GM23338 (cell line): ENCODE measurements around the gene SYPL2. TPM values are rescaled to one million over a fixed set of nuclear protein-coding genes. Genes with fewer than 3 reads are reported as not detected.

Source experiments
- ATAC-seq: fragments of 200-7000 bp; cut with Tn5 transposase; 3 replicates; pipeline ENCODE4 v1.9.1; 2020
- DNase-seq: peaks from one replicate; pipeline ENCODE4 v3.0.0-alpha.2; 2015; ENCODE audit warnings: low spot score
- H2AFZ ChIP-seq: fragments of 200-600 bp; sonication (generic); 2 replicates; pipeline ENCODE4 v1.8.0; 2016; ENCODE audit warnings: antibody characterized with exemption, mild to moderate bottlenecking, moderate library complexity
- H3F3A ChIP-seq: fragments of 200-600 bp; sonication (generic); replicated peaks from 2 replicates; pipeline ENCODE4 v1.8.0; 2017; ENCODE audit warnings: antibody characterized with exemption, mixed run types, low read depth
- H3K27ac ChIP-seq: fragments of 200-600 bp; sonication (generic); 2 replicates; pipeline ENCODE4 v1.6.1; 2016; ENCODE audit warnings: low read depth
- H3K27me3 ChIP-seq: fragments of 200-600 bp; sonication (generic); 2 replicates; pipeline ENCODE4 v1.8.0; 2016; ENCODE audit warnings: mild to moderate bottlenecking, mixed run types, moderate library complexity; ENCODE audit not compliant: insufficient read depth
- H3K36me3 ChIP-seq: fragments of 200-600 bp; sonication (generic); 2 replicates; pipeline ENCODE4 v1.8.0; 2016; ENCODE audit warnings: mild to moderate bottlenecking; ENCODE audit not compliant: insufficient read depth
- H3K4me1 ChIP-seq: fragments of 200-600 bp; sonication (generic); 2 replicates; pipeline ENCODE4 v1.8.0; 2016; ENCODE audit warnings: mild to moderate bottlenecking, moderate library complexity; ENCODE audit not compliant: insufficient read depth
- H3K4me2 ChIP-seq: fragments of 200-600 bp; sonication (generic); 2 replicates; pipeline ENCODE4 v1.7.1; 2017; ENCODE audit warnings: mixed run types
- H3K4me3 ChIP-seq: fragments of 200-600 bp; sonication (generic); 2 replicates; pipeline ENCODE4 v1.6.1; 2016; ENCODE audit warnings: mixed run types
- H3K79me2 ChIP-seq: fragments of 200-600 bp; sonication (generic); replicated peaks from 2 replicates; pipeline ENCODE4 v1.8.0; 2017; ENCODE audit warnings: mild to moderate bottlenecking; ENCODE audit not compliant: insufficient read depth
- H3K9me2 ChIP-seq: fragments of 200-600 bp; sonication (generic); 2 replicates; pipeline ENCODE4 v1.8.0; 2017; ENCODE audit not compliant: insufficient read depth
- H4K20me1 ChIP-seq: fragments of 200-600 bp; sonication (generic); replicated peaks from 2 replicates; pipeline ENCODE4 v1.8.0; 2017; ENCODE audit warnings: mild to moderate bottlenecking; ENCODE audit not compliant: insufficient read depth
- H3K27ac Mint-ChIP-seq: 2 replicates; pipeline ENCODE4 v1.8.0; 2020; ENCODE audit warnings: inconsistent platforms, mild to moderate bottlenecking, moderate library complexity, mixed read lengths
- H3K27me3 Mint-ChIP-seq: 3 replicates; pipeline ENCODE4 v1.8.0; 2022; ENCODE audit warnings: low read depth, mild to moderate bottlenecking, moderate library complexity, mixed read lengths, inconsistent platforms; ENCODE audit not compliant: insufficient read depth, poor library complexity
- H3K36me3 Mint-ChIP-seq: 3 replicates; pipeline ENCODE4 v1.8.0; 2021; ENCODE audit warnings: low read depth, mild to moderate bottlenecking, inconsistent platforms, moderate library complexity, mixed read lengths
- H3K4me1 Mint-ChIP-seq: 3 replicates; pipeline ENCODE4 v1.8.0; 2020; ENCODE audit warnings: mild to moderate bottlenecking, inconsistent platforms, mixed read lengths
- H3K4me3 Mint-ChIP-seq: 3 replicates; pipeline ENCODE4 v1.8.0; 2021; ENCODE audit warnings: moderate library complexity, mild to moderate bottlenecking, inconsistent platforms, mixed read lengths
- H3K9me3 Mint-ChIP-seq: 3 replicates; pipeline ENCODE4 v1.8.0; 2020; ENCODE audit warnings: moderate library complexity, mild to moderate bottlenecking, inconsistent platforms, mixed read lengths
- CREB1 ChIP-seq: fragments of 250-450 bp; sonication (Bioruptor Pico); IDR thresholded peaks from 2 replicates; pipeline ENCODE4 v1.5.0; 2020; ENCODE audit warnings: low read depth, mild to moderate bottlenecking, moderate library complexity
- EZH2 ChIP-seq: fragments of 200-600 bp; sonication (generic); IDR thresholded peaks from one replicate; pipeline ENCODE4 v1.8.0; 2017; ENCODE audit warnings: antibody characterized with exemption, mild to moderate bottlenecking, low read depth; ENCODE audit not compliant: unreplicated experiment
- EZH2phosphoT487 ChIP-seq: fragments of 200-600 bp; sonication (generic); IDR thresholded peaks from one replicate; pipeline ENCODE4 v1.8.1; 2018; ENCODE audit warnings: antibody characterized with exemption; ENCODE audit not compliant: unreplicated experiment
- JUNB ChIP-seq: IDR thresholded peaks from one replicate; pipeline ENCODE4 v1.6.1; 2016; ENCODE audit warnings: antibody characterized with exemption; ENCODE audit not compliant: unreplicated experiment
- NANOG ChIP-seq: IDR thresholded peaks from 2 replicates; pipeline ENCODE4 v1.6.1; 2016; ENCODE audit warnings: antibody characterized with exemption, borderline replicate concordance
- POLR2AphosphoS5 ChIP-seq: IDR thresholded peaks from 2 replicates; pipeline ENCODE4 v1.6.1; 2016; ENCODE audit warnings: antibody characterized with exemption, low read depth
- STAT1 ChIP-seq: IDR thresholded peaks from one replicate; pipeline ENCODE4 v1.6.1; 2016; ENCODE audit warnings: antibody characterized with exemption; ENCODE audit not compliant: unreplicated experiment
- ZNF114 ChIP-seq: fragments of 250-450 bp; sonication (Bioruptor Pico); IDR thresholded peaks from 2 replicates; pipeline ENCODE4 v1.5.0; 2020; ENCODE audit warnings: mild to moderate bottlenecking, moderate library complexity
- ZNF331 ChIP-seq: fragments of 250-450 bp; sonication (Bioruptor Pico); IDR thresholded peaks from 2 replicates; pipeline ENCODE4 v1.5.0; 2020; ENCODE audit warnings: low read depth, mild to moderate bottlenecking, moderate library complexity
- polyA plus RNA-seq: library from polyadenylated mRNA; unstranded; fragments of >200 nt; fragmentation: Nextera tagmentation; extraction: Ambion mirVana; gene quantifications from 2 replicates; pipeline ENCODE4 v1.2.1, GENCODE V29; 2016
- total RNA-seq: library from RNA; depleted of rRNA; stranded (reverse); fragments of >200 nt; shearing (Covaris generic); gene quantifications from 2 replicates; pipeline ENCODE4 v1.2.3, GENCODE V29; 2014
- TF ChIP-seq, protein P1 (sequence below): fragments of 250-450 bp; sonication (Bioruptor Pico); IDR thresholded peaks from 2 replicates; pipeline ENCODE4 v1.5.0; 2020; ENCODE audit warnings: mild to moderate bottlenecking, moderate library complexity
- TF ChIP-seq, protein P2 (sequence below): IDR thresholded peaks from 2 replicates; pipeline ENCODE4 v1.6.1; 2016; ENCODE audit warnings: antibody characterized with exemption
- TF ChIP-seq, protein P3 (sequence below), 2 experiments: fragments of 200-600 bp in 1 of 2; sonication (generic) in 1 of 2; conservative IDR thresholded peaks; 2 replicates each; pipeline versions ENCODE4 v1.5.1 to v1.6.1; 2016 to 2017; ENCODE audit warnings: antibody characterized with exemption in 2 of 2, low read depth in 2 of 2, mild to moderate bottlenecking in 2 of 2, moderate library complexity in 1 of 2
- TF ChIP-seq, protein P4 (sequence below): IDR thresholded peaks from one replicate; pipeline ENCODE4 v1.6.1; 2018; ENCODE audit warnings: antibody characterized with exemption; ENCODE audit not compliant: unreplicated experiment

SYPL2 gene
- total and polyA plus RNA-seq, 2 experiments from 2014 or later: 0.40 to 0.49 TPM

DNA sequence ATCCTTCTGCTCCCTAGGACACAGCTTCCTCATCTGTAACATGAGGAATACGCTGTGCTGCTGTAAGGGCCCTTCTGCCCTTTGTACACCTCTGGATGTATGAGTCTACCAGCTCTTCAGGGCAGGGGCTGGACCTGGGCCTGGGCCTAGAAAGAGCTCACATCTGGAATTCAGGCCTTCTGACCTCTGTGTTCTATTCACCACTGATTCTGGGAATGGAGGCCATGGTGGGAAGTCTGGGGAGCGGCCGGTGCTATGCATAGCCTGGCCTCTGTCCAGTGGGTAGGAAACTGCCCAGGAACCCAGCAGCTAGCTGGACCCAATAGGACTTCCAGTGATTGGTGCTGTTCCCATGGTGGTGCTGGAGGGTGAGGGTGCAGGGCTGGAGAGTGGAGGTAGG, 62.4 kb downstream of the SYPL2 start (continued):
- TF ChIP-seq, protein P1, sequence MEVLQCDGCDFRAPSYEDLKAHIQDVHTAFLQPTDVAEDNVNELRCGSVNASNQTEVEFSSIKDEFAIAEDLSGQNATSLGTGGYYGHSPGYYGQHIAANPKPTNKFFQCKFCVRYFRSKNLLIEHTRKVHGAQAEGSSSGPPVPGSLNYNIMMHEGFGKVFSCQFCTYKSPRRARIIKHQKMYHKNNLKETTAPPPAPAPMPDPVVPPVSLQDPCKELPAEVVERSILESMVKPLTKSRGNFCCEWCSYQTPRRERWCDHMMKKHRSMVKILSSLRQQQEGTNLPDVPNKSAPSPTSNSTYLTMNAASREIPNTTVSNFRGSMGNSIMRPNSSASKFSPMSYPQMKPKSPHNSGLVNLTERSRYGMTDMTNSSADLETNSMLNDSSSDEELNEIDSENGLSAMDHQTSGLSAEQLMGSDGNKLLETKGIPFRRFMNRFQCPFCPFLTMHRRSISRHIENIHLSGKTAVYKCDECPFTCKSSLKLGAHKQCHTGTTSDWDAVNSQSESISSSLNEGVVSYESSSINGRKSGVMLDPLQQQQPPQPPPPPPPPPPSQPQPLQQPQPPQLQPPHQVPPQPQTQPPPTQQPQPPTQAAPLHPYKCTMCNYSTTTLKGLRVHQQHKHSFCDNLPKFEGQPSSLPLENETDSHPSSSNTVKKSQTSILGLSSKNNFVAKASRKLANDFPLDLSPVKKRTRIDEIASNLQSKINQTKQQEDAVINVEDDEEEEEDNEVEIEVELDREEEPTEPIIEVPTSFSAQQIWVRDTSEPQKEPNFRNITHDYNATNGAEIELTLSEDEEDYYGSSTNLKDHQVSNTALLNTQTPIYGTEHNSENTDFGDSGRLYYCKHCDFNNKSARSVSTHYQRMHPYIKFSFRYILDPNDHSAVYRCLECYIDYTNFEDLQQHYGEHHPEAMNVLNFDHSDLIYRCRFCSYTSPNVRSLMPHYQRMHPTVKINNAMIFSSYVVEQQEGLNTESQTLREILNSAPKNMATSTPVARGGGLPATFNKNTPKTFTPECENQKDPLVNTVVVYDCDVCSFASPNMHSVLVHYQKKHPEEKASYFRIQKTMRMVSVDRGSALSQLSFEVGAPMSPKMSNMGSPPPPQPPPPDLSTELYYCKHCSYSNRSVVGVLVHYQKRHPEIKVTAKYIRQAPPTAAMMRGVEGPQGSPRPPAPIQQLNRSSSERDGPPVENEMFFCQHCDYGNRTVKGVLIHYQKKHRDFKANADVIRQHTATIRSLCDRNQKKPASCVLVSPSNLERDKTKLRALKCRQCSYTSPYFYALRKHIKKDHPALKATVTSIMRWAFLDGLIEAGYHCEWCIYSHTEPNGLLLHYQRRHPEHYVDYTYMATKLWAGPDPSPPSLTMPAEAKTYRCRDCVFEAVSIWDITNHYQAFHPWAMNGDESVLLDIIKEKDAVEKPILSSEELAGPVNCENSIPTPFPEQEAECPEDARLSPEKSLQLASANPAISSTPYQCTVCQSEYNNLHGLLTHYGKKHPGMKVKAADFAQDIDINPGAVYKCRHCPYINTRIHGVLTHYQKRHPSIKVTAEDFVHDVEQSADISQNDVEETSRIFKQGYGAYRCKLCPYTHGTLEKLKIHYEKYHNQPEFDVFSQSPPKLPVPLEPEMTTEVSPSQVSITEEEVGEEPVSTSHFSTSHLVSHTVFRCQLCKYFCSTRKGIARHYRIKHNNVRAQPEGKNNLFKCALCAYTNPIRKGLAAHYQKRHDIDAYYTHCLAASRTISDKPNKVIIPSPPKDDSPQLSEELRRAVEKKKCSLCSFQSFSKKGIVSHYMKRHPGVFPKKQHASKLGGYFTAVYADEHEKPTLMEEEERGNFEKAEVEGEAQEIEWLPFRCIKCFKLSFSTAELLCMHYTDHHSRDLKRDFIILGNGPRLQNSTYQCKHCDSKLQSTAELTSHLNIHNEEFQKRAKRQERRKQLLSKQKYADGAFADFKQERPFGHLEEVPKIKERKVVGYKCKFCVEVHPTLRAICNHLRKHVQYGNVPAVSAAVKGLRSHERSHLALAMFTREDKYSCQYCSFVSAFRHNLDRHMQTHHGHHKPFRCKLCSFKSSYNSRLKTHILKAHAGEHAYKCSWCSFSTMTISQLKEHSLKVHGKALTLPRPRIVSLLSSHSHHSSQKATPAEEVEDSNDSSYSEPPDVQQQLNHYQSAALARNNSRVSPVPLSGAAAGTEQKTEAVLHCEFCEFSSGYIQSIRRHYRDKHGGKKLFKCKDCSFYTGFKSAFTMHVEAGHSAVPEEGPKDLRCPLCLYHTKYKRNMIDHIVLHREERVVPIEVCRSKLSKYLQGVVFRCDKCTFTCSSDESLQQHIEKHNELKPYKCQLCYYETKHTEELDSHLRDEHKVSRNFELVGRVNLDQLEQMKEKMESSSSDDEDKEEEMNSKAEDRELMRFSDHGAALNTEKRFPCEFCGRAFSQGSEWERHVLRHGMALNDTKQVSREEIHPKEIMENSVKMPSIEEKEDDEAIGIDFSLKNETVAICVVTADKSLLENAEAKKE (CRISPR knock-in tag): no peak
- no peak for TF ChIP-seq JUNB
- TF ChIP-seq ZNF114 (CRISPR knock-in tag): no peak
- no peak for TF ChIP-seq NANOG
- TF ChIP-seq CREB1: no peak

DNA sequence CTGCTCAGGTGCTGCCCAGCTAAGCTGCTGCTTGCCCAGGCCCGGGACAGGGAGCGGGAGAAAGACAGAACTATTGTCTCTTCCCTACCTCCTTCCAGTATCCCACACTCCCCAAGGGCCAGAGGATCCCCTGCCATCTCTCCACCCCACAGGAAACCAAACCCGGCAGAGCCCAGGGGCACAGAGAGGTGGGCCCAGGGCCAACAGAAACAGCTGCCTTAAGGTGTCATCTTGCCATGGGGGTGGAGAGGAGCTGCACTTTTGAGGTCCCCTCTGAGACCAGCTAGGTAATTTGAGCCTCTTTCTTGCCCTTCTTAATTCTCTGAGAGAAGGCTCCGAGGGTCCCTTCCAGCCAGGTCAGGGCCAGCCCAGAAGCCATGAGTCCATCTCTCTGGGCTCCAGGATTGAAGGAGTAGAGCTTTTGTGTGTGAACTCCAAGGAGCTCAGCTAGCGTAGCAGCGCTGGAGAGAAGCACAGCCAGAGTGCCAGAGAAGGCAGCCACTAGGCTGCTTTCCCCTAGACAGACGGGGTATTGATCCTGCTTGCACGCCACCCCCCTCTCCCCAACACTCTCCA, 63.6 kb downstream of the SYPL2 start:
- H3K27me3 Mint-ChIP-seq: peaks cover 12% of the 10 kb centered on the region
- H3K27me3 ChIP-seq: no peaks in the 10 kb centered on the region
- H3K36me3 Mint-ChIP-seq: no peaks in the 10 kb centered on the region
- no peaks in the 10 kb centered on the region for H4K20me1 ChIP-seq
- peak overlapping the region; percentile 56; the same call in 1 of the 2 replicates for H2AFZ ChIP-seq
- no peaks in the 10 kb centered on the region for H3K9me2 ChIP-seq
- no peak overlapping the region for H3K27ac ChIP-seq
- peaks cover 4% of the 10 kb centered on the region; the same call in 1 of the 2 replicates for H3K4me1 ChIP-seq
- no peak overlapping the region for H3K4me3 ChIP-seq
- H3K4me3 Mint-ChIP-seq: no peak overlapping the region
- H3K27ac Mint-ChIP-seq: no peak overlapping the region
- no peaks in the 10 kb centered on the region for H3K36me3 ChIP-seq
- no peaks in the 10 kb centered on the region for H3K79me2 ChIP-seq
- DNase-seq (no peak), ATAC-seq (no peak)
- H3K4me2 ChIP-seq: no peak overlapping the region
- H3K4me1 Mint-ChIP-seq: peaks cover 12% of the 10 kb centered on the region; the same call in 2 of the 3 replicates
- H3K9me3 Mint-ChIP-seq: no peaks in the 10 kb centered on the region; the same call in 2 of the 3 replicates
- no peaks in the 10 kb centered on the region for H3F3A ChIP-seq
- TF ChIP-seq ZNF114 (CRISPR knock-in tag): no peak
- no peak for TF ChIP-seq ZNF331 (CRISPR knock-in tag)
- TF ChIP-seq CREB1: no peak
- TF ChIP-seq, protein P2, sequence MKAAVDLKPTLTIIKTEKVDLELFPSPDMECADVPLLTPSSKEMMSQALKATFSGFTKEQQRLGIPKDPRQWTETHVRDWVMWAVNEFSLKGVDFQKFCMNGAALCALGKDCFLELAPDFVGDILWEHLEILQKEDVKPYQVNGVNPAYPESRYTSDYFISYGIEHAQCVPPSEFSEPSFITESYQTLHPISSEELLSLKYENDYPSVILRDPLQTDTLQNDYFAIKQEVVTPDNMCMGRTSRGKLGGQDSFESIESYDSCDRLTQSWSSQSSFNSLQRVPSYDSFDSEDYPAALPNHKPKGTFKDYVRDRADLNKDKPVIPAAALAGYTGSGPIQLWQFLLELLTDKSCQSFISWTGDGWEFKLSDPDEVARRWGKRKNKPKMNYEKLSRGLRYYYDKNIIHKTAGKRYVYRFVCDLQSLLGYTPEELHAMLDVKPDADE: no peak
- no peak for TF ChIP-seq EZH2phosphoT487
- TF ChIP-seq STAT1: no peak
- TF ChIP-seq, protein P3, sequence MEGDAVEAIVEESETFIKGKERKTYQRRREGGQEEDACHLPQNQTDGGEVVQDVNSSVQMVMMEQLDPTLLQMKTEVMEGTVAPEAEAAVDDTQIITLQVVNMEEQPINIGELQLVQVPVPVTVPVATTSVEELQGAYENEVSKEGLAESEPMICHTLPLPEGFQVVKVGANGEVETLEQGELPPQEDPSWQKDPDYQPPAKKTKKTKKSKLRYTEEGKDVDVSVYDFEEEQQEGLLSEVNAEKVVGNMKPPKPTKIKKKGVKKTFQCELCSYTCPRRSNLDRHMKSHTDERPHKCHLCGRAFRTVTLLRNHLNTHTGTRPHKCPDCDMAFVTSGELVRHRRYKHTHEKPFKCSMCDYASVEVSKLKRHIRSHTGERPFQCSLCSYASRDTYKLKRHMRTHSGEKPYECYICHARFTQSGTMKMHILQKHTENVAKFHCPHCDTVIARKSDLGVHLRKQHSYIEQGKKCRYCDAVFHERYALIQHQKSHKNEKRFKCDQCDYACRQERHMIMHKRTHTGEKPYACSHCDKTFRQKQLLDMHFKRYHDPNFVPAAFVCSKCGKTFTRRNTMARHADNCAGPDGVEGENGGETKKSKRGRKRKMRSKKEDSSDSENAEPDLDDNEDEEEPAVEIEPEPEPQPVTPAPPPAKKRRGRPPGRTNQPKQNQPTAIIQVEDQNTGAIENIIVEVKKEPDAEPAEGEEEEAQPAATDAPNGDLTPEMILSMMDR (conservative IDR thresholded peaks at IDR 0.05; ENCODE audit: low read depth in 2 of 2): no peak
- TF ChIP-seq, protein P4, sequence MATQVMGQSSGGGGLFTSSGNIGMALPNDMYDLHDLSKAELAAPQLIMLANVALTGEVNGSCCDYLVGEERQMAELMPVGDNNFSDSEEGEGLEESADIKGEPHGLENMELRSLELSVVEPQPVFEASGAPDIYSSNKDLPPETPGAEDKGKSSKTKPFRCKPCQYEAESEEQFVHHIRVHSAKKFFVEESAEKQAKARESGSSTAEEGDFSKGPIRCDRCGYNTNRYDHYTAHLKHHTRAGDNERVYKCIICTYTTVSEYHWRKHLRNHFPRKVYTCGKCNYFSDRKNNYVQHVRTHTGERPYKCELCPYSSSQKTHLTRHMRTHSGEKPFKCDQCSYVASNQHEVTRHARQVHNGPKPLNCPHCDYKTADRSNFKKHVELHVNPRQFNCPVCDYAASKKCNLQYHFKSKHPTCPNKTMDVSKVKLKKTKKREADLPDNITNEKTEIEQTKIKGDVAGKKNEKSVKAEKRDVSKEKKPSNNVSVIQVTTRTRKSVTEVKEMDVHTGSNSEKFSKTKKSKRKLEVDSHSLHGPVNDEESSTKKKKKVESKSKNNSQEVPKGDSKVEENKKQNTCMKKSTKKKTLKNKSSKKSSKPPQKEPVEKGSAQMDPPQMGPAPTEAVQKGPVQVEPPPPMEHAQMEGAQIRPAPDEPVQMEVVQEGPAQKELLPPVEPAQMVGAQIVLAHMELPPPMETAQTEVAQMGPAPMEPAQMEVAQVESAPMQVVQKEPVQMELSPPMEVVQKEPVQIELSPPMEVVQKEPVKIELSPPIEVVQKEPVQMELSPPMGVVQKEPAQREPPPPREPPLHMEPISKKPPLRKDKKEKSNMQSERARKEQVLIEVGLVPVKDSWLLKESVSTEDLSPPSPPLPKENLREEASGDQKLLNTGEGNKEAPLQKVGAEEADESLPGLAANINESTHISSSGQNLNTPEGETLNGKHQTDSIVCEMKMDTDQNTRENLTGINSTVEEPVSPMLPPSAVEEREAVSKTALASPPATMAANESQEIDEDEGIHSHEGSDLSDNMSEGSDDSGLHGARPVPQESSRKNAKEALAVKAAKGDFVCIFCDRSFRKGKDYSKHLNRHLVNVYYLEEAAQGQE: no peak
- no peak for TF ChIP-seq EZH2
- no peak for TF ChIP-seq POLR2AphosphoS5
- no peak for TF ChIP-seq NANOG
